ENCODE results near the gene GOPC. TPM values are rescaled to one million over a fixed set of nuclear protein-coding genes. Genes with fewer than 3 reads are reported as not detected.

GOPC gene
- total RNA-seq, 1 experiment from 2014 or later = 33.5 TPM

- no TSS peak for BruUV-seq (replicated peaks)
- intact Hi-C loops (cut with micrococcal nuclease; ENCODE audit: unreplicated experiment) = no loop called here
- CTCF ChIA-PET = interaction anchor here (0.7 kb wide), 1 partner anchor 115 kb away, joined by 3 read pairs; no protein-coding TSS in a partner anchor
- Mint-ChIP-seq H3K27me3 (ENCODE audit: unreplicated experiment) (no peaks in the 10 kb centered on the region), H3K4me1 (ENCODE audit: low read depth, unreplicated experiment) (peaks cover 13% of the 10 kb centered on the region), H3K27ac (ENCODE audit: unreplicated experiment) (no peak overlapping the region), H3K36me3 (ENCODE audit: insufficient read depth, unreplicated experiment) (peaks cover 2% of the 10 kb centered on the region), H3K4me3 (ENCODE audit: low read depth, unreplicated experiment) (no peak overlapping the region), H3K9me3 (ENCODE audit: low read depth, unreplicated experiment) (no peaks in the 10 kb centered on the region)
- DNase-seq = no peak
- TF ChIP-seq CTCF (IDR thresholded peaks at IDR 0.05; ENCODE audit: unreplicated experiment) = no peak
These were observed 49.7 kb downstream of the GOPC start for GRCh38 chr6:117552618-117553017.

- no peak overlapping the region for H3K4me3 Mint-ChIP-seq (ENCODE audit: low read depth, unreplicated experiment)
- BruUV-seq (replicated peaks) = no TSS peak
- no peak overlapping the region for H3K27ac Mint-ChIP-seq (ENCODE audit: unreplicated experiment)
- no peak for DNase-seq
- no peaks in the 10 kb centered on the region for H3K9me3 Mint-ChIP-seq (ENCODE audit: low read depth, unreplicated experiment)
- H3K27me3 Mint-ChIP-seq (ENCODE audit: unreplicated experiment) = no peaks in the 10 kb centered on the region
- CTCF ChIA-PET = no interaction called here
- intact Hi-C loops (cut with micrococcal nuclease; ENCODE audit: unreplicated experiment) = no loop called here
- H3K36me3 Mint-ChIP-seq (ENCODE audit: insufficient read depth, unreplicated experiment) = peaks cover 16% of the 10 kb centered on the region
- peaks cover 13% of the 10 kb centered on the region for H3K4me1 Mint-ChIP-seq (ENCODE audit: low read depth, unreplicated experiment)
- TF ChIP-seq CTCF (IDR thresholded peaks at IDR 0.05; ENCODE audit: unreplicated experiment) = no peak
These were observed 51.6 kb downstream of the GOPC start for GRCh38 chr6:117550618-117551242.

- no peak for DNase-seq
- BruUV-seq (replicated peaks) = no TSS peak
- Mint-ChIP-seq H3K27me3 (ENCODE audit: unreplicated experiment) (no peaks in the 10 kb centered on the region), H3K4me1 (ENCODE audit: low read depth, unreplicated experiment) (peaks cover 13% of the 10 kb centered on the region), H3K27ac (ENCODE audit: unreplicated experiment) (no peak overlapping the region), H3K36me3 (ENCODE audit: insufficient read depth, unreplicated experiment) (peaks cover 16% of the 10 kb centered on the region), H3K4me3 (ENCODE audit: low read depth, unreplicated experiment) (no peak overlapping the region), H3K9me3 (ENCODE audit: low read depth, unreplicated experiment) (no peaks in the 10 kb centered on the region)
- CTCF ChIA-PET = no interaction called here
- TF ChIP-seq CTCF (IDR thresholded peaks at IDR 0.05; ENCODE audit: unreplicated experiment) = no peak
- intact Hi-C loops (cut with micrococcal nuclease; ENCODE audit: unreplicated experiment) = no loop called here
These were observed 52.2 kb downstream of the GOPC start for GRCh38 chr6:117550078-117550600.

DNA sequence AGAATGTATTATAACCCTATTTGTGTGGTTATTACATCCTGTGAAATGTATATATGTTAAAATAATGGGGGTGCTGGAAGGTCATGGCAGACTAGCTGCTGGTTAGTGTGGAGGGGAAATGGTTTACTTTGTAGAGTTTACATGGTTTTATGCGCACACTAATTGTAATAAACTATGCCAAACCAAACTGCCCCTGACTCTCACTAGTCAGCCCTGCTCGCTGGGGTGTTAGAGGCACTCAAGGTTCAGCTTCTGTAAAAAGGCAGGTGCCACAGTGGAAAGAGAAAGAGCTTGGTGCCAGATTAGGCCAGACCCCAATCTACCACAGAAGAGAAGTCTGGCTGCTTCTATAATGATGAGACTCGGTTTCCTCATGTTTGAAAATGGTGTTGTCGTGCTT lies 52.7 kb downstream of the GOPC start:
- H3K27ac Mint-ChIP-seq (ENCODE audit: unreplicated experiment) = no peak overlapping the region
- CTCF ChIA-PET = no interaction called here
- peaks cover 13% of the 10 kb centered on the region for H3K4me1 Mint-ChIP-seq (ENCODE audit: low read depth, unreplicated experiment)
- peaks cover 16% of the 10 kb centered on the region for H3K36me3 Mint-ChIP-seq (ENCODE audit: insufficient read depth, unreplicated experiment)
- no peaks in the 10 kb centered on the region for H3K27me3 Mint-ChIP-seq (ENCODE audit: unreplicated experiment)
- BruUV-seq (replicated peaks) = no TSS peak
- H3K9me3 Mint-ChIP-seq (ENCODE audit: low read depth, unreplicated experiment) = no peaks in the 10 kb centered on the region
- no peak overlapping the region for H3K4me3 Mint-ChIP-seq (ENCODE audit: low read depth, unreplicated experiment)
- TF ChIP-seq CTCF (IDR thresholded peaks at IDR 0.05; ENCODE audit: unreplicated experiment) = no peak
- no peak for DNase-seq
- intact Hi-C loops (cut with micrococcal nuclease; ENCODE audit: unreplicated experiment) = no loop called here

Data from Calu3 (cell line).